Measurements from ENCODE around the gene NPW.
A peak's percentile ranks its signal among the peaks of the same experiment; 100 is the strongest.
"Not testable (repeated sequence)": the region's sequence is repeated elsewhere in the genome, so short reads cannot be mapped to it uniquely, and the experiment has no call there.

The NPW gene

GRCh38 chr16:2008009-2008526 lies 11.5 kb upstream of the NPW start:
- peak overlapping the region; percentile 86 for H3K4me3 ChIP-seq (ENCODE audit: low read depth, low read length)
- peak; percentile 86 for DNase-seq (ENCODE audit: low read depth)
- TF ChIP-seq MYC (IDR thresholded peaks at IDR 0.05; ENCODE audit: low read depth, low read length), result peak; percentile 7; the same call in 1 of the 2 replicates
- TF ChIP-seq, protein P1, sequence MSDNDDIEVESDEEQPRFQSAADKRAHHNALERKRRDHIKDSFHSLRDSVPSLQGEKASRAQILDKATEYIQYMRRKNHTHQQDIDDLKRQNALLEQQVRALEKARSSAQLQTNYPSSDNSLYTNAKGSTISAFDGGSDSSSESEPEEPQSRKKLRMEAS (IDR thresholded peaks at IDR 0.05; ENCODE audit: low read depth, low read length), result peak; percentile 55
- no peak for TF ChIP-seq POLR2A (IDR thresholded peaks at IDR 0.05; ENCODE audit: extremely low read depth, insufficient read length)
- TF ChIP-seq CTCF (IDR thresholded peaks at IDR 0.05; ENCODE audit: low read depth, low read length), result no peak

DNA sequence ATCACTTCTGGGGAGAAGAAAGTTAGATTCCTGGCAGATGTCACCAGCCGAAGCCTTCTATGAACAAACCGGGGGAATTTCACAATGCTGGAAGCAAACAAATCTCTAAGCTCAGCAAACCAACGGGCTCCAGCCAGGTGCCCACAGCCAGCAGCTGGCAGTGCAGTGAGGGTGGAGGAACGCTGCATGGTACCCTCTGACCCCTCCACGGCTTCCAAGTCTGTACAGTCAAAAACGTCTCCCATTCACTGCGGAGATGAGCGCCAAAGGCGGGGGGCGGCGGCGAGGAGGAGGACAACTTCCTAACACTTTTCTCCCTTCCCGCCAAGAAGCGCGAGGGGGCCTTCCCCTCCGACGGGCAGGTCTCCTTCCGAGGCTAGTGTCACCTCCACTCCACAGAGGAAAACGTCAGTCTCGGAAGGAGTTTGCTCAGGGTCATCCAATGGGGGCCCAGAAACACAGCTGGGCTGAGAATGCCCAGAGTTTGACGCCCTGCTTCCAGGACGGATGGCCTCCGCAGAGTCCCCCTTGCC lies 10.9 kb upstream of the NPW start:
- TF ChIP-seq, protein P1 (IDR thresholded peaks at IDR 0.05; ENCODE audit: low read depth, low read length), result no peak; the same call in 1 of the 2 replicates
- peak; percentile 68 for DNase-seq (ENCODE audit: low read depth)
- H3K4me3 ChIP-seq (ENCODE audit: low read depth, low read length), result peak overlapping the region; percentile 86

DNA sequence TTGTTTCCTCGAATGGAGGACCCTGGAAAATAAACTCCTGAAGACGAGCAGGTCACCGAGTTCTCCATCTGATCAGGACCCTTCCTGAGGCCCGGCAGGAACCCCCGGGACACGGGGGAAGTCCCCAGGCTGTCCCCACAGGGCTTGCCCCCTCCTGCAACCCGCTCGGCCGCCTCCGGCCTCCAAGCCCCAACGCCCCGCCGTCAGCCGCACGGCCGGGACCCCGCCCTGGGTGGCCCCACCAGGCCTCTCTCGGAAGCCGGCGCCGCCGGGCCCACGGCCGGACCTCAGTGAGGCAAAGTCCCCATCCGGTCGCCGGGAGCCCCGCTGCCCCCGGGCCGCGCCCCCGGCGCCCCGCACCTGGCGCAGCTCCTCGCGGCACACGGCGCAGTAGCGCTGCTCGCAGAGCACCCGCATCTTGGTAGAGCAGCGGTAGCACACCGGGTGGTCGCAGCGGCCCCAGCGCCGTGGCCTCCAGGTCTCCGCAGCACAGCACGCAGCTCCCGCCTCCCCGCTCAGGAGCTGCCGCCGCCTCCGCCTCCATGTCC lies 10.3 kb upstream of the NPW start:
- peak overlapping the region; percentile 86 for H3K4me3 ChIP-seq (ENCODE audit: low read depth, low read length)
- TF ChIP-seq, protein P1 (IDR thresholded peaks at IDR 0.05; ENCODE audit: low read depth, low read length), result no peak
- TF ChIP-seq POLR2A (IDR thresholded peaks at IDR 0.05; ENCODE audit: extremely low read depth, insufficient read length) (no peak), CTCF (IDR thresholded peaks at IDR 0.05; ENCODE audit: low read depth, low read length) (no peak), MYC (IDR thresholded peaks at IDR 0.05; ENCODE audit: low read depth, low read length) (no peak)
- peak; percentile 47 for DNase-seq (ENCODE audit: low read depth)

- TF ChIP-seq POLR2A (IDR thresholded peaks at IDR 0.05; ENCODE audit: extremely low read depth, insufficient read length), result peak; percentile 92
- TF ChIP-seq, protein P1 (IDR thresholded peaks at IDR 0.05; ENCODE audit: low read depth, low read length), result peak; percentile 98
- TF ChIP-seq CTCF (IDR thresholded peaks at IDR 0.05; ENCODE audit: low read depth, low read length), result no peak
- TF ChIP-seq MYC (IDR thresholded peaks at IDR 0.05; ENCODE audit: low read depth, low read length), result peak; percentile 85
- peak within 1 kb of the TSS; percentile 95 for H3K4me3 ChIP-seq (ENCODE audit: low read depth, low read length)
- DNase-seq (ENCODE audit: low read depth), result peak; percentile 89
Observed at GRCh38 chr16:2009791-2010510, 9.6 kb upstream of the NPW start, which contains the start of gene ZNF598. Gene ZNF598 (minus strand): TSS chr16:2009821.

DNA sequence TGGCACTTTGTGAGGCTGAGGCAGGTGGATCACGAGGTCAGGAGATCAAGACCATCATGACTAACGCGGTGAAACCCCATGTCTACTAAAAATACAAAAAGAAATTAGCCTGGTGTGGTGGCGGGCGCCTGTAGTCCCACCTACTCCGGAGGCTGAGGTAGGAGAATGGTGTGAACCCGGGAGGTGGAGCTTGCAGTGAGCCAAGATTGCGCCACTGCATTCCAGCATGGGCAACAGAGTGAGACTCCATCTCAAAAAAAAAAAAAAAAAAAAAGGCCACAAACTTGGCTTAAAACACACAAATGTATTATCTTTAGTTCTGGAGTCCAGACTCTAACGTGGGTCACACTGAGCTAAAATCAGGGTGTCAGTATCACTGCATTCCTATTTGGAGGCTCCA lies 7.9 kb upstream of the NPW start:
- not testable (repeated sequence) for H3K4me3 ChIP-seq (ENCODE audit: low read depth, low read length); DNase-seq (ENCODE audit: low read depth)

- no peak overlapping the region for H3K4me3 ChIP-seq (ENCODE audit: low read depth, low read length)
- DNase-seq (ENCODE audit: low read depth), result no peak
- TF ChIP-seq, protein P1 (IDR thresholded peaks at IDR 0.05; ENCODE audit: low read depth, low read length), result no peak
- no peak for TF ChIP-seq MYC (IDR thresholded peaks at IDR 0.05; ENCODE audit: low read depth, low read length)
Observed at GRCh38 chr16:2013527-2013926, 6.1 kb upstream of the NPW start.

Data from NB4 (cell line).